ENCODE results near the gene PDLIM5. TPM values are rescaled to one million over a fixed set of nuclear protein-coding genes. Genes with fewer than 3 reads are reported as not detected.

PDLIM5 gene
- total and polyA plus RNA-seq, 7 experiments from 2014 or later: 14.4 to 61.7 (median 35.7) TPM

GRCh38 chr4:94408549-94409374 lies 43.0 kb upstream of the PDLIM5 start:
- Histone ChIP-seq H3K27me3 (ENCODE audit: control insufficient read depth in 2 of 2, insufficient read depth in 2 of 2, low read length in 2 of 2) (no peaks in the 10 kb centered on the region), H3K9me3 (ENCODE audit: control insufficient read depth in 2 of 3, low read length in 3 of 3) (no peaks in the 10 kb centered on the region), H3K36me3 (ENCODE audit: control insufficient read depth in 2 of 3, insufficient read depth in 3 of 3, low read length in 3 of 3) (no peaks in the 10 kb centered on the region), H3K4me1 (ENCODE audit: control insufficient read depth in 2 of 2, insufficient read depth in 2 of 2, low read length in 2 of 2) (no peaks in the 10 kb centered on the region), H3K4me3 (ENCODE audit: low read length) (no peak overlapping the region), H3K27ac (ENCODE audit: low read depth, low read length) (no peak overlapping the region)
- CTCF ChIA-PET: interaction anchor here (0.6 to 1.8 kb wide), 4 partner anchors 187 to 215 kb away, joined by 3 to 8 read pairs (median 3); no protein-coding TSS in a partner anchor
- Mint-ChIP-seq H3K4me3 (no peak overlapping the region), H3K27ac (no peak overlapping the region), H3K9me3 (no peaks in the 10 kb centered on the region), H3K4me1 (no peaks in the 10 kb centered on the region), H3K36me3 (no peaks in the 10 kb centered on the region), H3K27me3 (peaks cover 5 to 27% (median 9%) of the 10 kb centered on the region in 5 donors)
- ATAC-seq (no peak), DNase-seq (no peak)
- intact Hi-C loops (cut with micrococcal nuclease): loop anchor here (5.0 kb wide), 3 partner anchors 44 to 684 kb away; partner anchors contain the start of gene PDLIM5 (in 1 of the 2)
- POLR2A ChIA-PET: no interaction called here

GRCh38 chr4:94409375-94409679 lies 42.4 kb upstream of the PDLIM5 start:
- no peak overlapping the region for H3K4me3 ChIP-seq (ENCODE audit: low read length)
- Mint-ChIP-seq H3K9me3 (peaks cover 0 to 1% (median 0%) of the 10 kb centered on the region in 11 donors), H3K27ac (no peak overlapping the region), H3K36me3 (no peaks in the 10 kb centered on the region), H3K4me3 (no peak overlapping the region), H3K27me3 (peaks cover 10 to 30% (median 15%) of the 10 kb centered on the region in 5 donors), H3K4me1 (no peaks in the 10 kb centered on the region)
- H3K4me1 ChIP-seq (ENCODE audit: control insufficient read depth in 2 of 2, insufficient read depth in 2 of 2, low read length in 2 of 2): no peaks in the 10 kb centered on the region
- no peak overlapping the region for H3K27ac ChIP-seq (ENCODE audit: low read depth, low read length)
- POLR2A ChIA-PET: no interaction called here
- intact Hi-C loops (cut with micrococcal nuclease): loop anchor here (5.0 kb wide), 3 partner anchors 43 to 683 kb away; partner anchors contain the start of gene PDLIM5 (in 1 of the 2)
- ATAC-seq (no peak), DNase-seq (no peak)
- H3K27me3 ChIP-seq (ENCODE audit: control insufficient read depth in 2 of 2, insufficient read depth in 2 of 2, low read length in 2 of 2): no peaks in the 10 kb centered on the region
- no peaks in the 10 kb centered on the region for H3K9me3 ChIP-seq (ENCODE audit: control insufficient read depth in 2 of 3, low read length in 3 of 3)
- CTCF ChIA-PET: interaction anchor here (1.2 kb wide), 1 partner anchor 214 kb away, joined by 3 read pairs; no protein-coding TSS in a partner anchor
- H3K36me3 ChIP-seq (ENCODE audit: control insufficient read depth in 2 of 3, insufficient read depth in 3 of 3, low read length in 3 of 3): no peaks in the 10 kb centered on the region

- ChIA-PET POLR2A (no interaction called here), CTCF (no interaction called here)
- no peak overlapping the region for H3K27ac Mint-ChIP-seq
- no peaks in the 10 kb centered on the region for H3K27me3 ChIP-seq (ENCODE audit: control insufficient read depth in 2 of 2, insufficient read depth in 2 of 2, low read length in 2 of 2)
- no peak overlapping the region for H3K4me3 Mint-ChIP-seq
- no peak overlapping the region for H3K27ac ChIP-seq (ENCODE audit: low read depth, low read length)
- peaks cover 0 to 2% (median 0%) of the 10 kb centered on the region in 11 donors for H3K9me3 Mint-ChIP-seq
- no peak for DNase-seq
- peaks cover 10 to 31% (median 15%) of the 10 kb centered on the region in 5 donors for H3K27me3 Mint-ChIP-seq
- H3K4me1 ChIP-seq (ENCODE audit: control insufficient read depth in 2 of 2, insufficient read depth in 2 of 2, low read length in 2 of 2): no peaks in the 10 kb centered on the region
- H3K36me3 Mint-ChIP-seq: no peaks in the 10 kb centered on the region
- intact Hi-C loops (cut with micrococcal nuclease): loop anchor here (5.0 kb wide), 3 partner anchors 42 to 682 kb away; partner anchors contain the start of gene PDLIM5 (in 1 of the 2)
- no peak overlapping the region for H3K4me3 ChIP-seq (ENCODE audit: low read length)
- no peaks in the 10 kb centered on the region for H3K36me3 ChIP-seq (ENCODE audit: control insufficient read depth in 2 of 3, insufficient read depth in 3 of 3, low read length in 3 of 3)
- no peaks in the 10 kb centered on the region for H3K9me3 ChIP-seq (ENCODE audit: control insufficient read depth in 2 of 3, low read length in 3 of 3)
- H3K4me1 Mint-ChIP-seq: no peaks in the 10 kb centered on the region
- ATAC-seq: no peak
Measured at GRCh38 chr4:94409962-94410361, 41.8 kb upstream of the PDLIM5 start.

- Histone ChIP-seq H3K36me3 (ENCODE audit: control insufficient read depth in 2 of 3, insufficient read depth in 3 of 3, low read length in 3 of 3) (no peaks in the 10 kb centered on the region), H3K4me1 (ENCODE audit: control insufficient read depth in 2 of 2, insufficient read depth in 2 of 2, low read length in 2 of 2) (no peaks in the 10 kb centered on the region), H3K27ac (ENCODE audit: low read depth, low read length) (no peak overlapping the region), H3K27me3 (ENCODE audit: control insufficient read depth in 2 of 2, insufficient read depth in 2 of 2, low read length in 2 of 2) (no peaks in the 10 kb centered on the region), H3K4me3 (ENCODE audit: low read length) (no peak overlapping the region), H3K9me3 (ENCODE audit: control insufficient read depth in 2 of 3, low read length in 3 of 3) (no peaks in the 10 kb centered on the region)
- H3K9me3 Mint-ChIP-seq: peaks cover 0 to 5% (median 0%) of the 10 kb centered on the region in 11 donors
- ATAC-seq (no peak), DNase-seq (no peak)
- CTCF ChIA-PET: no interaction called here
- H3K27me3 Mint-ChIP-seq: peaks cover 10 to 34% (median 15%) of the 10 kb centered on the region in 5 donors
- peak overlapping the region in 1 of 10 donors; percentile 26 for H3K4me3 Mint-ChIP-seq
- POLR2A ChIA-PET: no interaction called here
- intact Hi-C loops (cut with micrococcal nuclease): no loop called here
- H3K36me3 Mint-ChIP-seq: no peaks in the 10 kb centered on the region
- no peak overlapping the region for H3K27ac Mint-ChIP-seq
- H3K4me1 Mint-ChIP-seq: no peaks in the 10 kb centered on the region
Measured at GRCh38 chr4:94410678-94411206, 41.0 kb upstream of the PDLIM5 start.

- no peak for DNase-seq
- no peak for ATAC-seq
- Histone ChIP-seq H3K9me3 (ENCODE audit: control insufficient read depth in 2 of 3, low read length in 3 of 3) (no peaks in the 10 kb centered on the region), H3K27ac (ENCODE audit: low read depth, low read length) (no peak overlapping the region), H3K4me1 (ENCODE audit: control insufficient read depth in 2 of 2, insufficient read depth in 2 of 2, low read length in 2 of 2) (no peaks in the 10 kb centered on the region), H3K4me3 (ENCODE audit: low read length) (no peak overlapping the region), H3K36me3 (ENCODE audit: control insufficient read depth in 2 of 3, insufficient read depth in 3 of 3, low read length in 3 of 3) (no peaks in the 10 kb centered on the region), H3K27me3 (ENCODE audit: control insufficient read depth in 2 of 2, insufficient read depth in 2 of 2, low read length in 2 of 2) (no peaks in the 10 kb centered on the region)
- intact Hi-C loops (cut with micrococcal nuclease): no loop called here
- no peak overlapping the region for H3K4me3 Mint-ChIP-seq
- ChIA-PET POLR2A (no interaction called here), CTCF (no interaction called here)
- H3K36me3 Mint-ChIP-seq: no peaks in the 10 kb centered on the region
- H3K27ac Mint-ChIP-seq: no peak overlapping the region
- H3K4me1 Mint-ChIP-seq: no peaks in the 10 kb centered on the region
- H3K27me3 Mint-ChIP-seq: peaks cover 12 to 37% (median 20%) of the 10 kb centered on the region in 5 donors
- H3K9me3 Mint-ChIP-seq: peaks cover 0 to 10% (median 0%) of the 10 kb centered on the region in 11 donors
Measured at GRCh38 chr4:94411296-94411695, 40.4 kb upstream of the PDLIM5 start.

- H3K27ac Mint-ChIP-seq: no peak overlapping the region
- H3K9me3 ChIP-seq (ENCODE audit: control insufficient read depth in 2 of 3, low read length in 3 of 3): peaks cover 0 to 3% (median 0%) of the 10 kb centered on the region in 3 experiments
- H3K4me1 Mint-ChIP-seq: no peaks in the 10 kb centered on the region
- no peak overlapping the region for H3K4me3 ChIP-seq (ENCODE audit: low read length)
- H3K27ac ChIP-seq (ENCODE audit: low read depth, low read length): no peak overlapping the region
- no peak for DNase-seq
- H3K4me3 Mint-ChIP-seq: no peak overlapping the region
- intact Hi-C loops (cut with micrococcal nuclease): no loop called here
- no peaks in the 10 kb centered on the region for H3K36me3 Mint-ChIP-seq
- no peaks in the 10 kb centered on the region for H3K36me3 ChIP-seq (ENCODE audit: control insufficient read depth in 2 of 3, insufficient read depth in 3 of 3, low read length in 3 of 3)
- ChIA-PET CTCF (no interaction called here), POLR2A (no interaction called here)
- ATAC-seq: no peak
- H3K9me3 Mint-ChIP-seq: peaks cover 0 to 13% (median 2%) of the 10 kb centered on the region in 11 donors
- no peaks in the 10 kb centered on the region for H3K27me3 ChIP-seq (ENCODE audit: control insufficient read depth in 2 of 2, insufficient read depth in 2 of 2, low read length in 2 of 2)
- H3K27me3 Mint-ChIP-seq: peaks cover 16 to 41% (median 25%) of the 10 kb centered on the region in 5 donors
- H3K4me1 ChIP-seq (ENCODE audit: control insufficient read depth in 2 of 2, insufficient read depth in 2 of 2, low read length in 2 of 2): no peaks in the 10 kb centered on the region
Measured at GRCh38 chr4:94412019-94412657, 39.6 kb upstream of the PDLIM5 start.
